ENCODE measurements around the gene RPS6KA5. TPM values are rescaled to one million over a fixed set of nuclear protein-coding genes. Genes with fewer than 3 reads are reported as not detected.

RPS6KA5 gene
- total RNA-seq, 2 experiments from 2014 or later, result 28.0 to 29.8 TPM

- H3K9me3 ChIP-seq (ENCODE audit: control insufficient read depth in 1 of 2, insufficient read depth in 1 of 2, low read length in 2 of 2), result no peaks in the 10 kb centered on the region
- no peak overlapping the region for H3K4me3 ChIP-seq (ENCODE audit: low read length)
- peaks cover 18% of the 10 kb centered on the region for H3K4me1 ChIP-seq (ENCODE audit: insufficient read depth, low read length)
- Mint-ChIP-seq H3K36me3 (ENCODE audit: low read depth) (no peaks in the 10 kb centered on the region), H3K4me1 (ENCODE audit: low read depth) (peaks cover 62% of the 10 kb centered on the region), H3K27ac (no peak overlapping the region), H3K9me3 (no peaks in the 10 kb centered on the region), H3K27me3 (no peaks in the 10 kb centered on the region), H3K4me3 (no peak overlapping the region)
- no peak overlapping the region for H3K27ac ChIP-seq (ENCODE audit: low read depth in 1 of 2, low read length in 2 of 2)
- CTCF ChIA-PET, result no interaction called here
- no peaks in the 10 kb centered on the region for H3K27me3 ChIP-seq (ENCODE audit: control insufficient read depth in 1 of 2, insufficient read depth in 2 of 2, low read length in 2 of 2)
- intact Hi-C loops (cut with DNase I, micrococcal nuclease), result loop anchor here in 1 of 2 experiments (5.0 kb wide), 1 partner anchor 34 kb away; no protein-coding TSS in a partner anchor
- POLR2A ChIA-PET, result no interaction called here
- ATAC-seq (ENCODE audit: poor library complexity) (no peak), DNase-seq (no peak)
- H3K36me3 ChIP-seq (ENCODE audit: insufficient read depth, low read length), result no peaks in the 10 kb centered on the region
- TF ChIP-seq CTCF (IDR thresholded peaks at IDR 0.05), result no peak
Observed at GRCh38 chr14:91018481-91018880, 42.0 kb downstream of the RPS6KA5 start.

- TF ChIP-seq CTCF (IDR thresholded peaks at IDR 0.05), result no peak
- Histone ChIP-seq H3K27me3 (ENCODE audit: control insufficient read depth in 1 of 2, insufficient read depth in 2 of 2, low read length in 2 of 2) (no peaks in the 10 kb centered on the region), H3K9me3 (ENCODE audit: control insufficient read depth in 1 of 2, insufficient read depth in 1 of 2, low read length in 2 of 2) (no peaks in the 10 kb centered on the region), H3K4me1 (ENCODE audit: insufficient read depth, low read length) (peaks cover 13% of the 10 kb centered on the region), H3K27ac (ENCODE audit: low read depth in 1 of 2, low read length in 2 of 2) (no peak overlapping the region), H3K36me3 (ENCODE audit: insufficient read depth, low read length) (no peaks in the 10 kb centered on the region), H3K4me3 (ENCODE audit: low read length) (no peak overlapping the region)
- DNase-seq (no peak), ATAC-seq (ENCODE audit: poor library complexity) (no peak)
- H3K4me3 Mint-ChIP-seq, result no peak overlapping the region
- POLR2A ChIA-PET, result no interaction called here
- no peaks in the 10 kb centered on the region for H3K9me3 Mint-ChIP-seq
- CTCF ChIA-PET, result no interaction called here
- peaks cover 55% of the 10 kb centered on the region for H3K4me1 Mint-ChIP-seq (ENCODE audit: low read depth)
- H3K36me3 Mint-ChIP-seq (ENCODE audit: low read depth), result no peaks in the 10 kb centered on the region
- intact Hi-C loops (cut with DNase I, micrococcal nuclease), result loop anchor here in 1 of 2 experiments (5.0 kb wide), 1 partner anchor 35 kb away; no protein-coding TSS in a partner anchor
- no peak overlapping the region for H3K27ac Mint-ChIP-seq
- no peaks in the 10 kb centered on the region for H3K27me3 Mint-ChIP-seq
Observed at GRCh38 chr14:91016800-91017410, 43.5 kb downstream of the RPS6KA5 start.

GRCh38 chr14:91015435-91015834 lies 45.0 kb downstream of the RPS6KA5 start:
- ATAC-seq (ENCODE audit: poor library complexity), result no peak

More at GRCh38 chr14:91015435-91015834, 45.0 kb downstream of the RPS6KA5 start:
- no peak overlapping the region for H3K27ac ChIP-seq (ENCODE audit: low read depth in 1 of 2, low read length in 2 of 2)
- ChIA-PET CTCF (no interaction called here), POLR2A (no interaction called here)
- intact Hi-C loops (cut with DNase I, micrococcal nuclease), result loop anchor here in 1 of 2 experiments (5.0 kb wide), 1 partner anchor 37 kb away; no protein-coding TSS in a partner anchor
- no peak for TF ChIP-seq CTCF (IDR thresholded peaks at IDR 0.05)
- peaks cover 5% of the 10 kb centered on the region for H3K4me1 ChIP-seq (ENCODE audit: insufficient read depth, low read length)
- no peak for DNase-seq
- Mint-ChIP-seq H3K4me3 (no peak overlapping the region), H3K36me3 (ENCODE audit: low read depth) (no peaks in the 10 kb centered on the region), H3K27me3 (no peaks in the 10 kb centered on the region), H3K27ac (no peak overlapping the region), H3K4me1 (ENCODE audit: low read depth) (peaks cover 57% of the 10 kb centered on the region), H3K9me3 (no peaks in the 10 kb centered on the region)
- no peaks in the 10 kb centered on the region for H3K27me3 ChIP-seq (ENCODE audit: control insufficient read depth in 1 of 2, insufficient read depth in 2 of 2, low read length in 2 of 2)
- no peaks in the 10 kb centered on the region for H3K36me3 ChIP-seq (ENCODE audit: insufficient read depth, low read length)
- H3K4me3 ChIP-seq (ENCODE audit: low read length), result no peak overlapping the region
- no peaks in the 10 kb centered on the region for H3K9me3 ChIP-seq (ENCODE audit: control insufficient read depth in 1 of 2, insufficient read depth in 1 of 2, low read length in 2 of 2)
